ENCODE results near the gene IFNL3. TPM values are rescaled to one million over a fixed set of nuclear protein-coding genes. Genes with fewer than 3 reads are reported as not detected.
"Not testable (repeated sequence)": the region's sequence is repeated elsewhere in the genome, so short reads cannot be mapped to it uniquely, and the experiment has no call there.

Gene IFNL3
- total and polyA plus RNA-seq, 9 donors = not detected

GRCh38 chr19:39218230-39219007 is 26.4 kb downstream of the IFNL3 start:
- Histone ChIP-seq H3K9me3 (replicated peaks; ENCODE audit: control insufficient read depth, low read depth, low read length) (no peaks in the 10 kb centered on the region), H3K27me3 (ENCODE audit: control insufficient read depth, insufficient read depth, low read length) (no peaks in the 10 kb centered on the region), H3K4me3 (ENCODE audit: low read length) (no peak overlapping the region)

DNA sequence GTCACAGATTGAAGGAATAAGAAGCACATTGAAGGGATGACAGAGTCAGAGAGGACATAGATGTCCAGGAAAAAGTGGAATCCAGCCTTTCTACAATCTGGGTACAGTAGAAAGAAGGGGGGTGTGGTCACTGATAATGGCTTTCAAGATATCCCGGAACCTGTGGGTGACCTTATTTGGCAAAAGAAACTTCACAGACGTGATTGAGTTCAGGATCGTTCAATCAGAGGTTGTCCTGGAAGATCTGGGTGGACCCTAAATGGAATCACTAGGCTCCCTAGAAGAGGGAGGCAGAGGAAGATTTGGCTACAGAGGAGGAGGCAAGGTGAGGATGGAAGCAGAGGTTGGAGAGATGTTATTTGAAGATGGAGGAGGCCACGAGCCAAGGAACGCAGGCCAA is 27.7 kb downstream of the IFNL3 start:
- Histone ChIP-seq H3K36me3 (ENCODE audit: control insufficient read depth, insufficient read depth, low read length) (no peaks in the 10 kb centered on the region), H3K4me3 (ENCODE audit: low read length) (no peak overlapping the region), H3K4me1 (ENCODE audit: control insufficient read depth, insufficient read depth, low read length) (no peaks in the 10 kb centered on the region), H3K9me3 (replicated peaks; ENCODE audit: control insufficient read depth, low read depth, low read length) (no peaks in the 10 kb centered on the region), H3K27me3 (ENCODE audit: control insufficient read depth, insufficient read depth, low read length) (no peaks in the 10 kb centered on the region), H3K27ac (ENCODE audit: low read length) (no peak overlapping the region)
- WGBS (ENCODE audit: insufficient coverage) = 80% methylated on average over 5 of the region's 5 CpGs
- DNase-seq = no peak

More at GRCh38 chr19:39218230-39219007, 26.4 kb downstream of the IFNL3 start:
- Histone ChIP-seq H3K27ac (ENCODE audit: low read length) (no peak overlapping the region), H3K36me3 (ENCODE audit: control insufficient read depth, insufficient read depth, low read length) (no peaks in the 10 kb centered on the region), H3K4me1 (ENCODE audit: control insufficient read depth, insufficient read depth, low read length) (no peaks in the 10 kb centered on the region)
- 78% methylated on average over 13 of the region's 15 CpGs for WGBS (ENCODE audit: insufficient coverage)
- no peak for DNase-seq

DNA sequence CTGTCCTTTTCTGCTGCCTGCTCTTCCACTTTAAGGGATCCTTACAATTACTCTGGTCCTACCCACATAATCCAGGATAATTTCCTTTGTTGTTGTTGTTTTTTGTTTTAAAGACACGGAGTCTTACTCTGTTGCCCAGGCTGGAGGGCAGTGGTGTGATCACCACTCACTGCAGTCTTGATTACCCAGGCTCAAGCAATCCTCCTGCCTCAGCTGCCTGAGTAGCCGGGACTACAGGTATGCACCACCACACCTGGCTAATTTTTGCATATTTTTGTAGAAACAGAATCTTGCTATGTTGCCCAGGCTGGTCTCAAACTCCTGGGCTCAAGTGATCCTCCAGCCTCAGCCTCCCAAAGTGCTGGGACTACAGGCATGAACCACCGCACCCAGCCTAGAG is 29.5 kb downstream of the IFNL3 start:
- not testable (repeated sequence) for DNase-seq; H3K9me3 ChIP-seq (replicated peaks; ENCODE audit: control insufficient read depth, low read depth, low read length); H3K4me1 ChIP-seq (ENCODE audit: control insufficient read depth, insufficient read depth, low read length); H3K36me3 ChIP-seq (ENCODE audit: control insufficient read depth, insufficient read depth, low read length); H3K27ac ChIP-seq (ENCODE audit: low read length); H3K27me3 ChIP-seq (ENCODE audit: control insufficient read depth, insufficient read depth, low read length); H3K4me3 ChIP-seq (ENCODE audit: low read length)
- 100% methylated on average over 2 of the region's 3 CpGs for WGBS (ENCODE audit: insufficient coverage)

DNA sequence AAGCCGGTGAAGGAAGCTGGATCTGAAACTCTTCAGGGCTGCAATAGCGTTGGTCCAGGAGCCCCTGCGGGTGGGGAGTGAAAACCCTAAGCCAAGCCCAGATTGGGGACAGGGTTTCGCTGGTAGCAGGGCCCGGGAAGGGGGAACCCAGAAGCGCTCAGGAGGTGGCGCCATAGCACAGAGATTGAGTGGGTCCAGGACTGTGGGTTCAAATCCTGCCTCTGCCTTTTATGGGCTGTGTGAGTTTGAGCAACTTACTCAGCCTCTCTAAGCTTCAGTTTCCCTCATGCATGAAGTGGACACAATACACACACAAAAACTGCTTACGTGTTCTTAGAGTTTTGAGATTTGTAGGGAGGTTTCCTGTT is 32.4 kb downstream of the IFNL3 start:
- Histone ChIP-seq H3K27me3 (ENCODE audit: control insufficient read depth, insufficient read depth, low read length) (no peaks in the 10 kb centered on the region), H3K4me3 (ENCODE audit: low read length) (no peak overlapping the region), H3K27ac (ENCODE audit: low read length) (no peak overlapping the region), H3K36me3 (ENCODE audit: control insufficient read depth, insufficient read depth, low read length) (no peaks in the 10 kb centered on the region), H3K4me1 (ENCODE audit: control insufficient read depth, insufficient read depth, low read length) (no peaks in the 10 kb centered on the region), H3K9me3 (replicated peaks; ENCODE audit: control insufficient read depth, low read depth, low read length) (no peaks in the 10 kb centered on the region)
- no peak for DNase-seq
- WGBS (ENCODE audit: insufficient coverage) = 6% methylated on average over 6 of the region's 8 CpGs

DNA sequence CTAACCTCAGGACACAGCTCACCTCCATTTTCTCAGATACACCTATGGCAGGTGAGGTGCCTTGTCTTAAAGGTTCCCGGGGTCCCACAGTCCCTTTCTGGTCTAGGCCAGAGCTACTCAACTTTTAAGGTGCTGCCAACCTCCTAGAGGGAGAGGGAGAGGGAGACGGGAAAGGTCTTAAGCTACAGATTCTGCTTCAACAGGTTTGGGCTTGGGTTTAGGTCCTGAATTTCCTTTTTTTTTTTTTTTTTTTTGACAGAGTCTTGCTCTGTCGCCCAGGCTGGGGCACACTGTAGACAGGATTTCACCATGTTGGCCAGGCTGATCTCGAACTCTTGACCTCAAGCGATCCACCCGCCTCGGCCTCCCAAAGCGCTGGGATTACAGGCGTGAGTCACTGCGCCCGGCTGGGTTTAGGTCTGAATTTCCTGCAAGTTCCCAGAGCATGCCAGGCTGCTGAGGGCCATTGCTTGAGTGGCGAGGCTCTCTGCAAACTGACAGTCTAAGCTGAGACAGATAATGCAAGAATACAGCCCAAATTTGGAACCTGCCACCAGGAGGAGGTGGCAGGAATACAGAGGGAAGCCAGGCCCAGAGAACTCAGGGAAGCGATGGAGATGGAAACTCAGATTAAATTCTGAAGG is 33.0 kb downstream of the IFNL3 start:
- Histone ChIP-seq H3K27me3 (ENCODE audit: control insufficient read depth, insufficient read depth, low read length) (peaks cover 5% of the 10 kb centered on the region), H3K4me1 (ENCODE audit: control insufficient read depth, insufficient read depth, low read length) (no peaks in the 10 kb centered on the region)
- WGBS (ENCODE audit: insufficient coverage) = 63% methylated on average over 12 of the region's 13 CpGs

DNA sequence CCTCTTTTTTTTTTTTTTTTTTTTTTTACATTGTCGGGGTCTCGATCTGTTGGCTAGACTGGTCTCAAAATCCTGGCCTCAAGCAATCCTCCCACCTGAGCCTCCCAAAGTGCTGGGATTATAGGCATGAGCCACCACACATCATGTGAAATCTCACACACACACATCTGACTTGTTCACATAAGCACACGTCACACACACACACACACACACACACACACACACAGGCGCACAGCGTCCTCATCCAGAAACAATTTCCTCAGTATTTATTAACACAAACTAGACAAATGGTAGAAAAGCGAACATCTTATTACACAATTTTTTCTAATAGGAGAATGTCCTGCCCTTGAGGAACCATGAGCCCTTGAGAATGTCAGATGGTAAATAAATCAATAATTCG is 35.6 kb downstream of the IFNL3 start:
- H3K27me3 ChIP-seq (ENCODE audit: control insufficient read depth, insufficient read depth, low read length) = peaks cover 26% of the 10 kb centered on the region
- whole genome bisulfite sequencing (ENCODE audit: insufficient coverage) = 60% methylated on average over 1 of the region's 7 CpGs
- H3K9me3 ChIP-seq (replicated peaks; ENCODE audit: control insufficient read depth, low read depth, low read length) = no peaks in the 10 kb centered on the region
- H3K4me3 ChIP-seq (ENCODE audit: low read length) = no peak overlapping the region
- no peak overlapping the region for H3K27ac ChIP-seq (ENCODE audit: low read length)
- H3K36me3 ChIP-seq (ENCODE audit: control insufficient read depth, insufficient read depth, low read length) = no peaks in the 10 kb centered on the region
- no peaks in the 10 kb centered on the region for H3K4me1 ChIP-seq (ENCODE audit: control insufficient read depth, insufficient read depth, low read length)
- DNase-seq = no peak

More for the DNA sequence above, 33.0 kb downstream of the IFNL3 start:
- Histone ChIP-seq H3K27ac (ENCODE audit: low read length) (no peak overlapping the region), H3K4me3 (ENCODE audit: low read length) (no peak overlapping the region), H3K9me3 (replicated peaks; ENCODE audit: control insufficient read depth, low read depth, low read length) (no peaks in the 10 kb centered on the region), H3K36me3 (ENCODE audit: control insufficient read depth, insufficient read depth, low read length) (no peaks in the 10 kb centered on the region)
- DNase-seq = no peak

DNA sequence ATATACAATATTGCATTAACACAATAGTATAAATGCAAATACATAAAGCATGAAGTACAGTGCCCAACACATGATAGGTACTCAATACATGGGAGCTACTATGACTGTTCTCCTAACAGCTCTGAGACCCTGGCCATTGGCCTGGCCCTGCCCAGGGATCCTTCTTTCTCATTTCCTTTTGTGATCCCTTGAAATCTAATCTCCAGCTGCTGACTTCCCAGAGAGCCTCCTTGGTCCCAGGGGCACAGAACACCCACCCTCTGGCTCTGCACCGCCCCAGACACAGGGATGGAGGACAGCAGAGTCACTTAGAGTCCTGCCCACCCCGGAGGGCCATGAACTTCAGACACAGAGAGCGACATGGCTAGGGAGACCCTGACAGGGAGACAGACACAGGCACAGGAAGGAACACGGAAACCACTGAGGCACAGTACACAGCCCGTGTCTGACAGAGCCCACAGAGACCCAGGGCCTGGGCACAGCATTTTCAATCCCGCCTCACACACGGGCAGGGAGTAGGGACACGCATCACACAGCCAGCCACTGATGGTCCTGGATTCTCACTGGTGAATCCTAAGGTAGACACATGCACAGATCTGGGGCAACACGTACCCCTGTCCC is 36.5 kb downstream of the IFNL3 start:
- Histone ChIP-seq H3K4me3 (ENCODE audit: low read length) (no peak overlapping the region), H3K36me3 (ENCODE audit: control insufficient read depth, insufficient read depth, low read length) (no peaks in the 10 kb centered on the region), H3K27me3 (ENCODE audit: control insufficient read depth, insufficient read depth, low read length) (peaks cover 35% of the 10 kb centered on the region), H3K27ac (ENCODE audit: low read length) (no peak overlapping the region), H3K4me1 (ENCODE audit: control insufficient read depth, insufficient read depth, low read length) (no peaks in the 10 kb centered on the region), H3K9me3 (replicated peaks; ENCODE audit: control insufficient read depth, low read depth, low read length) (no peaks in the 10 kb centered on the region)
- 63% methylated on average over 8 of the region's 9 CpGs for WGBS (ENCODE audit: insufficient coverage)
- DNase-seq = no peak

- DNase-seq = no peak
- H3K36me3 ChIP-seq (ENCODE audit: control insufficient read depth, insufficient read depth, low read length) = no peaks in the 10 kb centered on the region
- WGBS (ENCODE audit: insufficient coverage) = no CpG with 5 or more reads among the region's 6 CpGs
- H3K27me3 ChIP-seq (ENCODE audit: control insufficient read depth, insufficient read depth, low read length) = peaks cover 44% of the 10 kb centered on the region
- no peaks in the 10 kb centered on the region for H3K4me1 ChIP-seq (ENCODE audit: control insufficient read depth, insufficient read depth, low read length)
- H3K4me3 ChIP-seq (ENCODE audit: low read length) = no peak overlapping the region
- no peak overlapping the region for H3K27ac ChIP-seq (ENCODE audit: low read length)
- no peaks in the 10 kb centered on the region for H3K9me3 ChIP-seq (replicated peaks; ENCODE audit: control insufficient read depth, low read depth, low read length)
Observed at GRCh38 chr19:39207293-39207836, 37.4 kb downstream of the IFNL3 start.

DNA sequence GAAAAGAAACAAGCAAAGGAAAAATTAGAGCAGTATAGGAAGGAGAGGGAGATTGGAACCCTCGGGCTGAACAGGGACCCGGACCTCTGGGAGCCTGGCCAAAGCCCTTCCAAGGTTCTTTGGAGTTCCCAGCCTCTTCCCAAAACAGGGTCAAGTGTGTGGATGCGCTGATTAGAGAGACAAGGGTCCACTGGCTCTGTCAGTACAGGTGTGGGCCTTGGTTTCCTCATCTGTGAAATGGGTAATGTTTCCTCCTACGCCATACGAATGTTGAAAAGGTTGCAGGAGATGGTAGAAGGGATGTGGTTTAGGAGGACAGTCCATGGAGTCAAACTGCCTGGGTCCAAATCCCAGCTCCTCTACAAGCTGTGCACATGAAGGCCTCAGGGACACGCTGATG is 38.7 kb downstream of the IFNL3 start:
- H3K27ac ChIP-seq (ENCODE audit: low read length) = no peak overlapping the region
- no peaks in the 10 kb centered on the region for H3K36me3 ChIP-seq (ENCODE audit: control insufficient read depth, insufficient read depth, low read length)
- no peak for DNase-seq
- H3K4me3 ChIP-seq (ENCODE audit: low read length) = no peak overlapping the region
- no peaks in the 10 kb centered on the region for H3K4me1 ChIP-seq (ENCODE audit: control insufficient read depth, insufficient read depth, low read length)
- 75% methylated on average over 4 of the region's 6 CpGs for WGBS (ENCODE audit: insufficient coverage)
- no peaks in the 10 kb centered on the region for H3K9me3 ChIP-seq (replicated peaks; ENCODE audit: control insufficient read depth, low read depth, low read length)
- peaks cover 53% of the 10 kb centered on the region for H3K27me3 ChIP-seq (ENCODE audit: control insufficient read depth, insufficient read depth, low read length)

GRCh38 chr19:39205449-39205764 is 39.4 kb downstream of the IFNL3 start:
- Histone ChIP-seq H3K27me3 (ENCODE audit: control insufficient read depth, insufficient read depth, low read length) (peaks cover 60% of the 10 kb centered on the region), H3K9me3 (replicated peaks; ENCODE audit: control insufficient read depth, low read depth, low read length) (no peaks in the 10 kb centered on the region), H3K4me3 (ENCODE audit: low read length) (no peak overlapping the region), H3K36me3 (ENCODE audit: control insufficient read depth, insufficient read depth, low read length) (no peaks in the 10 kb centered on the region), H3K27ac (ENCODE audit: low read length) (no peak overlapping the region), H3K4me1 (ENCODE audit: control insufficient read depth, insufficient read depth, low read length) (no peaks in the 10 kb centered on the region)
- no CpG with 5 or more reads among the region's 3 CpGs for WGBS (ENCODE audit: insufficient coverage)
- DNase-seq = no peak

All from muscle of leg (tissue), 11 donors.